Astrocyte (in vitro differentiated cells and primary cell): Measurements from ENCODE around the gene TRPM2. TPM values are rescaled to one million over a fixed set of nuclear protein-coding genes. Genes with fewer than 3 reads are reported as not detected.

Source experiments
- DNase-seq: peaks from one replicate; pipeline ENCODE4 v3.0.0-alpha.2; 2010; ENCODE audit warnings: low read depth
- FAIRE-seq: peaks from 2 replicates; lab custom pipeline; 2011; peaks lifted over from hg19 to GRCh38; lab: Jason Lieb, UNC
- H2AFZ ChIP-seq: 2 replicates; pipeline ENCODE4 v1.6.0; 2012; ENCODE audit warnings: low read depth, low read length, inconsistent platforms
- H3K27ac ChIP-seq: 2 replicates; pipeline ENCODE4 v1.5.1; 2011; ENCODE audit warnings: low read depth, low read length, inconsistent platforms
- H3K27me3 ChIP-seq: 2 replicates; pipeline ENCODE4 v1.6.0; 2011; ENCODE audit warnings: low read length, inconsistent platforms; ENCODE audit not compliant: insufficient read depth
- H3K36me3 ChIP-seq: 2 replicates; pipeline ENCODE4 v1.5.1; 2011; ENCODE audit warnings: low read length, inconsistent platforms; ENCODE audit not compliant: insufficient read depth
- H3K4me1 ChIP-seq: 2 replicates; pipeline ENCODE4 v1.5.1; 2011; ENCODE audit warnings: low read length, inconsistent platforms; ENCODE audit not compliant: insufficient read depth
- H3K4me2 ChIP-seq: 2 replicates; pipeline ENCODE4 v1.6.0; 2012; ENCODE audit warnings: low read length, inconsistent platforms
- H3K4me3 ChIP-seq: 2 replicates; pipeline ENCODE4 v1.5.1; 2011; ENCODE audit warnings: low read depth, mild to moderate bottlenecking, low read length, inconsistent platforms; ENCODE audit not compliant: insufficient read depth
- H3K79me2 ChIP-seq: 2 replicates; pipeline ENCODE4 v1.6.0; 2012; ENCODE audit warnings: mild to moderate bottlenecking, low read length, inconsistent platforms; ENCODE audit not compliant: insufficient read depth
- H3K9ac ChIP-seq: 2 replicates; pipeline ENCODE4 v1.6.0; 2012; ENCODE audit warnings: mild to moderate bottlenecking, low read length, inconsistent platforms
- H3K9me3 ChIP-seq: 2 replicates; pipeline ENCODE4 v1.5.1; 2012; ENCODE audit warnings: low read depth, mild to moderate bottlenecking, low read length, inconsistent platforms; ENCODE audit not compliant: insufficient read depth
- H4K20me1 ChIP-seq: 2 replicates; pipeline ENCODE4 v1.6.0; 2012; ENCODE audit warnings: low read length, inconsistent platforms; ENCODE audit not compliant: insufficient read depth
- H3K27ac Mint-ChIP-seq: one replicate; pipeline ENCODE4 v1.8.0; 2021; ENCODE audit warnings: mild to moderate bottlenecking, mixed read lengths; ENCODE audit not compliant: unreplicated experiment
- H3K27me3 Mint-ChIP-seq: one replicate; pipeline ENCODE4 v1.8.0; 2021; ENCODE audit warnings: low read depth, mixed read lengths; ENCODE audit not compliant: unreplicated experiment
- H3K36me3 Mint-ChIP-seq: one replicate; pipeline ENCODE4 v1.8.0; 2021; ENCODE audit warnings: low read depth, mixed read lengths; ENCODE audit not compliant: unreplicated experiment
- H3K4me1 Mint-ChIP-seq: one replicate; pipeline ENCODE4 v1.8.0; 2021; ENCODE audit warnings: low read depth, mixed read lengths; ENCODE audit not compliant: unreplicated experiment
- H3K4me3 Mint-ChIP-seq: one replicate; pipeline ENCODE4 v1.8.0; 2021; ENCODE audit warnings: mild to moderate bottlenecking, moderate library complexity, mixed read lengths; ENCODE audit not compliant: unreplicated experiment
- H3K9me3 Mint-ChIP-seq: one replicate; pipeline ENCODE4 v1.8.0; 2021; ENCODE audit warnings: mild to moderate bottlenecking, mixed read lengths; ENCODE audit not compliant: unreplicated experiment
- EZH2 ChIP-seq: IDR thresholded peaks from 2 replicates; pipeline ENCODE4 v1.6.1; 2012; ENCODE audit warnings: mild to moderate bottlenecking, low read length, inconsistent platforms; ENCODE audit not compliant: insufficient read depth
- total RNA-seq: library from RNA; stranded (reverse); gene quantifications from 2 replicates; pipeline ENCODE4 v1.2.1, GENCODE V29; 2021
- TF ChIP-seq, protein P1 (sequence below): IDR thresholded peaks from 2 replicates; pipeline ENCODE4 v1.5.1; 2011; ENCODE audit warnings: low read depth, mild to moderate bottlenecking, inconsistent platforms, low read length, moderate library complexity; ENCODE audit not compliant: insufficient read depth

TRPM2 gene
- total RNA-seq, 1 donor from 2014 or later = 0.79 TPM

DNA sequence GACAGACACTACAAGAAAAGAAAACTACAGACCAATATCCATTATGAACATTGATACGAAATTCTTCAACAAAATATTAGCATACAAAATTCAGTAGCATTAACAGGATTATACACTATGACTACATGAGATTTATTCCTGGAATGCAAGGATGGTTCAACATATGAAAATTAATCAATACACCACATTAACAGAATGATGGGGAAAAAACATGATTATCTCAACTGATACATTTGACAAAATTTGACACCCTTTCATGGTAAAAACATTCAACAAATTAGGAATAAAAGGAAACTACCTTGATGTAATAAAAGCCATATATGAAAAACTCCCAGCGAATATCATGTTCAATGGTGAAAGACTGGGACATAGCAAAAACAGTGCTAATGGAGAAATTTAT lies 31.5 kb downstream of the TRPM2 start:
- Histone ChIP-seq H3K27ac (no peak overlapping the region), H3K79me2 (no peaks in the 10 kb centered on the region), H3K36me3 (no peaks in the 10 kb centered on the region), H3K27me3 (peaks cover 2% of the 10 kb centered on the region), H3K9me3 (no peaks in the 10 kb centered on the region), H3K4me3 (no peak overlapping the region), H2AFZ (no peak overlapping the region), H3K4me1 (no peaks in the 10 kb centered on the region), H3K9ac (no peak overlapping the region), H3K4me2 (no peak overlapping the region), H4K20me1 (no peaks in the 10 kb centered on the region)
- Mint-ChIP-seq H3K27me3 (peaks cover 38% of the 10 kb centered on the region), H3K4me1 (no peaks in the 10 kb centered on the region), H3K36me3 (peaks cover 2% of the 10 kb centered on the region), H3K9me3 (peaks cover 42% of the 10 kb centered on the region), H3K4me3 (no peak overlapping the region), H3K27ac (no peak overlapping the region)
- no peak for TF ChIP-seq EZH2
- TF ChIP-seq, protein P1, sequence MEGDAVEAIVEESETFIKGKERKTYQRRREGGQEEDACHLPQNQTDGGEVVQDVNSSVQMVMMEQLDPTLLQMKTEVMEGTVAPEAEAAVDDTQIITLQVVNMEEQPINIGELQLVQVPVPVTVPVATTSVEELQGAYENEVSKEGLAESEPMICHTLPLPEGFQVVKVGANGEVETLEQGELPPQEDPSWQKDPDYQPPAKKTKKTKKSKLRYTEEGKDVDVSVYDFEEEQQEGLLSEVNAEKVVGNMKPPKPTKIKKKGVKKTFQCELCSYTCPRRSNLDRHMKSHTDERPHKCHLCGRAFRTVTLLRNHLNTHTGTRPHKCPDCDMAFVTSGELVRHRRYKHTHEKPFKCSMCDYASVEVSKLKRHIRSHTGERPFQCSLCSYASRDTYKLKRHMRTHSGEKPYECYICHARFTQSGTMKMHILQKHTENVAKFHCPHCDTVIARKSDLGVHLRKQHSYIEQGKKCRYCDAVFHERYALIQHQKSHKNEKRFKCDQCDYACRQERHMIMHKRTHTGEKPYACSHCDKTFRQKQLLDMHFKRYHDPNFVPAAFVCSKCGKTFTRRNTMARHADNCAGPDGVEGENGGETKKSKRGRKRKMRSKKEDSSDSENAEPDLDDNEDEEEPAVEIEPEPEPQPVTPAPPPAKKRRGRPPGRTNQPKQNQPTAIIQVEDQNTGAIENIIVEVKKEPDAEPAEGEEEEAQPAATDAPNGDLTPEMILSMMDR = no peak
- FAIRE-seq = no peak
- DNase-seq = no peak

DNA sequence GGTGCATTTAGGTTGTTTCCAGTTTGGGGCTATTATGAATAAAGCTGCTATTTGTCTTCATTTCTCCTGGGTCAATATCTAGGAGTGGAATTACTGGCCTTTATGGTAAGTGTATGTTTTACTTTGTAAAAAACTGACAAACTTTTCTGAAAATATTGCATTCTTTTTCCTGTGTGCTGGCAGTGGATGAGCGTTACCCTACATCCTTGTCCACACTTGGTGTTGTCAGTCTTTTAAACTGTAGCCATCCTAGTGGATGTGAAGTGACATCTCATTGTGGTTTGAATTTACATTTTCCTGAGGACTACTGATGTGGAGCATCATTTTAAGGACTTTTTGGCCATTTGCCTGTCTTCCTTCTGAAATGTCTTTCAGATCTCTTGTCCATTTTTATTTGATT lies 35.9 kb downstream of the TRPM2 start:
- Mint-ChIP-seq H3K9me3 (peaks cover 36% of the 10 kb centered on the region), H3K36me3 (peaks cover 2% of the 10 kb centered on the region), H3K27me3 (peaks cover 21% of the 10 kb centered on the region), H3K27ac (no peak overlapping the region), H3K4me3 (no peak overlapping the region), H3K4me1 (no peaks in the 10 kb centered on the region)
- Histone ChIP-seq H3K9me3 (peaks cover 5% of the 10 kb centered on the region), H3K4me1 (no peaks in the 10 kb centered on the region), H3K4me2 (no peak overlapping the region), H3K36me3 (no peaks in the 10 kb centered on the region), H4K20me1 (no peaks in the 10 kb centered on the region), H3K27me3 (no peaks in the 10 kb centered on the region), H3K27ac (no peak overlapping the region), H3K4me3 (no peak overlapping the region), H2AFZ (no peak overlapping the region), H3K9ac (no peak overlapping the region), H3K79me2 (no peaks in the 10 kb centered on the region)
- DNase-seq (no peak), FAIRE-seq (no peak)
- TF ChIP-seq, protein P1 = no peak

DNA sequence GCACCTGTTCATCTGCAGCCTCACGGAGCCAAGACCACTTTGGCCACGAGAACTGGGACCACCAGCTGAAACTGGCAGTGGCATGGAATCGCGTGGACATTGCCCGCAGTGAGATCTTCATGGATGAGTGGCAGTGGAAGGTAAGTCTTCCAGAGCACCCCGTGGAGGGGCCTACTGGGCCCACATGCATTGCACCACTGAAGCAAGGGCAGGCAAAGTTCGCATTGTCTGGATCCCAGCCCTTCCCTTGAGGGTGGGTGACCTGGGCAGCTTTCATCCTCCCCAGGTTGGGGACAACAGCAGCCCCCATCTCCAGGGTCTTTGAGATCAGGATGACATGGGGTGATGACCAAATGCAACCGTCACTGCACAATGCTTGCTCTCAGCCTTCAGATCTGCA lies 37.5 kb downstream of the TRPM2 start:
- Histone ChIP-seq H3K4me2 (no peak overlapping the region), H3K9ac (no peak overlapping the region), H3K27ac (no peak overlapping the region), H3K27me3 (no peaks in the 10 kb centered on the region), H3K4me3 (no peak overlapping the region), H3K36me3 (no peaks in the 10 kb centered on the region), H2AFZ (no peak overlapping the region), H3K9me3 (peaks cover 5% of the 10 kb centered on the region), H4K20me1 (no peaks in the 10 kb centered on the region), H3K4me1 (no peaks in the 10 kb centered on the region), H3K79me2 (no peaks in the 10 kb centered on the region)
- Mint-ChIP-seq H3K4me1 (no peaks in the 10 kb centered on the region), H3K4me3 (no peak overlapping the region), H3K36me3 (peaks cover 2% of the 10 kb centered on the region), H3K27ac (no peak overlapping the region), H3K27me3 (peaks cover 31% of the 10 kb centered on the region), H3K9me3 (peaks cover 26% of the 10 kb centered on the region)
- FAIRE-seq (no peak), DNase-seq (no peak)
- no peak for TF ChIP-seq EZH2
- TF ChIP-seq, protein P1 = no peak
